ENCODE data around the gene PIP5KL1.

Gene PIP5KL1

DNA sequence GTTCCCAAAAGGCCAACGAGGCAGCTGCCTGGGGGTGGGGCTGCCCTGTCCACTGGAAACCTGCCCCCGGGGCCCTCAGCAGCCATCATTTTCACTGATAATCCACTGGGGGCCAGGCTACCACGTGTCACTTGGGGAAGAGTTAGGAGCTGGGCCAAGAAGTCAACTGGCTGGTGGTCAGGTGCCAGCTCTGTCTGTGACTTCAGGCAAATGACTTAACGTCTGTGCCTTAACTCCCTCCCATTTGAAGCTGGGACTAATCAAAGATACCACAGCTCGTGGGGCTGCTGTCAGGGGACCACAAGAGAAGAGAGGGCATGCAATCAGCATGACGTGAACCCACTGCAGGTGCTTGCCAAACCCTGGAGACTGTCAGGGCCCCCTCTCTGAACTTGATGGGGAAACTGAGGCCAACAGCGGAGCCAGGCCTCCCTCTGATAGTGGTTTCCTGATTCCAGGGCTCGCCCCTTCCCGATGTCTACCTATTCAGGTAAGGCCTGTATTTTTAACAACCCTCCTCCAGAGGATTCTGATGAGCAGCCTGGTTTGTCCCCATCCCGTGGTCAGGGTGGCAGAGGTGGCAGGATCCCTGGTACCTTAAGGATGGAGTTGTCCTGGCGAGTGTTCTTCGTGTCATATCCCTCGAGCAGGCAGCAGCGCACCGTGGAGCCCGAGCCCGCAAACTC lies 19.4 kb upstream of the PIP5KL1 start:
- no peaks in the 10 kb centered on the region for H3K9me2 ChIP-seq (replicated peaks; ENCODE audit: insufficient read depth, low read length)
- no peak overlapping the region for H3K9ac ChIP-seq (ENCODE audit: low read length)
- H3F3A ChIP-seq (ENCODE audit: insufficient read depth, low read length), result no peaks in the 10 kb centered on the region
- no peak overlapping the region for H3K4me2 ChIP-seq (ENCODE audit: low read depth, low read length)
- H3K27me3 ChIP-seq (replicated peaks; ENCODE audit: insufficient read depth, low read length), result no peaks in the 10 kb centered on the region
- DNase-seq, result no peak
- no peak for TF ChIP-seq EZH2phosphoT487 (IDR thresholded peaks at IDR 0.05; ENCODE audit: low read length)
- TF ChIP-seq EZH2 (optimal IDR thresholded peaks at IDR 0.05; ENCODE audit: low read depth, low read length), result no peak
- TF ChIP-seq CTCF (IDR thresholded peaks at IDR 0.05; ENCODE audit: low read length), result no peak
- no peaks in the 10 kb centered on the region for H3K9me3 ChIP-seq (replicated peaks; ENCODE audit: insufficient read depth, low read length)
- no peak overlapping the region for H3K27ac ChIP-seq (ENCODE audit: low read length)
- peaks cover 30% of the 10 kb centered on the region for H3K79me2 ChIP-seq (ENCODE audit: low read length)
- H3K36me3 ChIP-seq (replicated peaks; ENCODE audit: insufficient read depth, low read length), result no peaks in the 10 kb centered on the region
- H3K4me3 ChIP-seq (ENCODE audit: low read length), result no peak overlapping the region
- no peak overlapping the region for H2AFZ ChIP-seq (ENCODE audit: low read length)
- H3K4me1 ChIP-seq (ENCODE audit: low read length), result peaks cover 2% of the 10 kb centered on the region
- H4K20me1 ChIP-seq (ENCODE audit: insufficient read depth, low read length), result no peaks in the 10 kb centered on the region

DNA sequence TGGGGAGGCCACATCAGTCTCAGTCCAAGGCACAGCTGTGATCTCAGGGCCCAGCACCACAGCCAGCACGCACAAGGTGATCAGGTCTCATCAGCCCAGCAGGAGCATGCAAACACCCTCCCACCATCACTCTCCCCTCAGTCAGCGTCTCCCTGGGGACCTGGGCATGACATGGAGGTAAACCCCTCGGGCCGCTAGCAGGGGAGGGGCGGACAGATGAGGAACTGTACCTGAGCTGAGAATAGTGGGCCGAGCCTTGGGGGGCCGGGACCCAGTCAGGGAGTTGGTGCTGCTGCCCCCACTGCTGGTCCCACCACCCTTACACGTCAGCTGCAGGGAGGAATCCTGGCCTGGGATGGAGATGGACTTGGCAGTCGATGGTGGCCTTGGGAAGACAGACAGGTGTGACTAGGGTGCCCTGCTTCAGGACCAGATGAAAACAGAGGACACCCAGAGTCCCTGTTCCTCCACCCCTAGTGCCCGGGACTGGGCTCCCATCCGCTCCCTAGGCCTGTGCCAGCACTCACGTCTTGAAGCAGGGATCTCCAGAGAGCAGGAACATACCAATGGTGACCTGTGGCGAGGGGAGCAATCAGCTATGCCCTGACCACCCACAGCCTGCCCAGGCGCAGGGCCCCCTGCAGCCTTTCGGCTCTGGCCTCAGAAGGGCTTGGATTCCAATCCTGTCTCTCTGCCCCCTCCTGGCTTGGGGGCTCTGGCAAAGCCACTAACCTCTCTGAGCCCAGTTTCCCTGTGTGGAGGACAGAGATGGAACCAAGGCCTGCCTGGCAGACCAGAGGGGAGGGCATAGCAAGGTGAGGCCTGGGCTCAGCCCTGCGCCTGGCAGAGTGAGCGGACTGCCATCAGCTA lies 17.5 kb upstream of the PIP5KL1 start:
- Histone ChIP-seq H3K79me2 (ENCODE audit: low read length) (peaks cover 11% of the 10 kb centered on the region), H3K4me1 (ENCODE audit: low read length) (no peaks in the 10 kb centered on the region), H3F3A (ENCODE audit: insufficient read depth, low read length) (no peaks in the 10 kb centered on the region), H3K27ac (ENCODE audit: low read length) (no peak overlapping the region), H3K4me2 (ENCODE audit: low read depth, low read length) (no peak overlapping the region), H3K9me2 (replicated peaks; ENCODE audit: insufficient read depth, low read length) (no peaks in the 10 kb centered on the region), H3K36me3 (replicated peaks; ENCODE audit: insufficient read depth, low read length) (no peaks in the 10 kb centered on the region), H3K9me3 (replicated peaks; ENCODE audit: insufficient read depth, low read length) (no peaks in the 10 kb centered on the region), H2AFZ (ENCODE audit: low read length) (no peak overlapping the region), H3K27me3 (replicated peaks; ENCODE audit: insufficient read depth, low read length) (no peaks in the 10 kb centered on the region), H3K9ac (ENCODE audit: low read length) (no peak overlapping the region), H3K4me3 (ENCODE audit: low read length) (no peak overlapping the region), H4K20me1 (ENCODE audit: insufficient read depth, low read length) (no peaks in the 10 kb centered on the region)
- DNase-seq, result no peak
- no peak for TF ChIP-seq CTCF (IDR thresholded peaks at IDR 0.05; ENCODE audit: low read length)
- no peak for TF ChIP-seq EZH2phosphoT487 (IDR thresholded peaks at IDR 0.05; ENCODE audit: low read length)
- TF ChIP-seq EZH2 (optimal IDR thresholded peaks at IDR 0.05; ENCODE audit: low read depth, low read length), result no peak

GRCh38 chr9:127946728-127947127 lies 16.2 kb upstream of the PIP5KL1 start:
- no peak overlapping the region for H3K4me2 ChIP-seq (ENCODE audit: low read depth, low read length)
- no peak overlapping the region for H3K4me3 ChIP-seq (ENCODE audit: low read length)
- no peak overlapping the region for H3K27ac ChIP-seq (ENCODE audit: low read length)
- TF ChIP-seq EZH2phosphoT487 (IDR thresholded peaks at IDR 0.05; ENCODE audit: low read length), result no peak
- TF ChIP-seq CTCF (IDR thresholded peaks at IDR 0.05; ENCODE audit: low read length), result no peak
- TF ChIP-seq EZH2 (optimal IDR thresholded peaks at IDR 0.05; ENCODE audit: low read depth, low read length), result no peak
- no peaks in the 10 kb centered on the region for H3K27me3 ChIP-seq (replicated peaks; ENCODE audit: insufficient read depth, low read length)
- no peaks in the 10 kb centered on the region for H3K36me3 ChIP-seq (replicated peaks; ENCODE audit: insufficient read depth, low read length)
- H2AFZ ChIP-seq (ENCODE audit: low read length), result no peak overlapping the region
- no peak overlapping the region for H3K9ac ChIP-seq (ENCODE audit: low read length)
- no peaks in the 10 kb centered on the region for H3K9me3 ChIP-seq (replicated peaks; ENCODE audit: insufficient read depth, low read length)
- no peaks in the 10 kb centered on the region; the same call in 1 of the 2 replicates for H3K79me2 ChIP-seq (ENCODE audit: low read length)
- H3F3A ChIP-seq (ENCODE audit: insufficient read depth, low read length), result no peaks in the 10 kb centered on the region
- no peaks in the 10 kb centered on the region for H3K9me2 ChIP-seq (replicated peaks; ENCODE audit: insufficient read depth, low read length)
- DNase-seq, result no peak
- H4K20me1 ChIP-seq (ENCODE audit: insufficient read depth, low read length), result no peaks in the 10 kb centered on the region
- no peaks in the 10 kb centered on the region for H3K4me1 ChIP-seq (ENCODE audit: low read length)

Measured in MM.1S (cell line).